ENCODE measurements around the gene RUBCN.
"Not testable (repeated sequence)": the region's sequence is repeated elsewhere in the genome, so short reads cannot be mapped to it uniquely, and the experiment has no call there.

DNA sequence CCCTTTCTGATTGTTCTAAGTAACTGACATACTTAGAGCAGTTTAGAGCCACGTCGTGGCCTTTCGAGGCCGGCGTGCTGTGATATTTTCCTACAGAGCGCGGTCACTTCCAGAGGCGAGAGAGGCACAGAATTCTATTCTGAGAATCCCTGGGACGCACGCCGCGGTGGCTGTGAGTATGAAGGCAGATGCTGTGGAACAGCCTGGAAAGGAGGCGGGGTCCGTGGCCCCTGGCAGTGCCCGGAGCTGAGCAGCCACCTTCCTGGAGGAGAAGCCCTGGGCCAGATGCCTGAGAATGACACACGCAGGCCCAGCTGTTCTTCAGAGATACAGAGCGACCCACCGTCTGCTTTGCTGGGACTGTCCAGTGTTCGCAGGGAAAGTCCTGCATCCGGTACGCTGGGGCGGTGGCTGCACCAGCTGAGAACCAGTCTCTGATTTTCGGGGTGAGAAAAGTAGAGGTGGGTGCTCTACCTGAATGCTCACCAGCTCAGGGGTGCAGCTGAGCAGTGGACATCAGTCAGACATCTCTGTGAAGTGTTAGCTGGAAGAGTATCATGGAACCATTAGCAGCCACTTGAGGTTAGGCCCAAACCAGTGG is 75.4 kb downstream of the RUBCN start:
- not testable (repeated sequence) for TF ChIP-seq CTCF, POLR2A (IDR thresholded peaks at IDR 0.05)

All from tibial nerve (tissue), 3 donors.